Measurements from ENCODE around the gene SLC51A. TPM values are rescaled to one million over a fixed set of nuclear protein-coding genes. Genes with fewer than 3 reads are reported as not detected.

SLC51A gene
- total RNA-seq, 4 donors from 2014 or later = 0.48 TPM; not detected in 3

DNA sequence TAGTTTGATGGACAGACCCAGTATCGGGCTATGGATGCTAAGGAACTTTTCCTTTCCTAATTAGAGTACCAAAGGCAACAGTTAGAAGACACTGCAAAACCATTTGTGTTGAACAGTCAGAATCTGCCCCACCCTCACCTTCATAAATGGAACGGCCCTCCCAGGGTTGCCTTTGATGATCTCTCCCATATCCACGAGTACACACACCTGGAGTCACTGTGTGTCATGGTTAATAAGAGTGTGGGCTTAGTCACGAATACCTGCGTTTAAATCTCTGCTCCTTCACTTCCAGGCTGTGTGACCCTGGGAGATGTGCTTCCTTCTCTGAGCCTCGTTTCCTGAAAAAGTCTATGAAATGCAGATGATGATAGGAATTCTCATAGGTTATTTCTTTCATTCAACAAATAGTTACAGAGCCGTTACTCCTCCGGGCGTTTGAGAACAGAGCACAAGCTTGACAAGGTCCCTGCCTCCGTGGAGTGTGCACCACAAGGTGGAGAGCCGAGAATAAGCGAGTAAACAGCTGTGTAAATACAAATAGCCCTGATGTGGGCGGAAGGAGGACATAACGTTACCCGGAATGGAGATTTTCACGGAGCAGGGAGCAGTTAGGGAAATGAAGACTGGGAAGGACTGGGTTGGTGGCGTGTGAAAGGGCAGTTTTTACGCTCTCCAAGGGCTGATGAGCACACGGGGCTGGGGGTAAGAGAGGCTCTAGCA is 6.7 kb downstream of the SLC51A start:
- Histone ChIP-seq H3K4me1 (no peaks in the 10 kb centered on the region), H3K27me3 (no peaks in the 10 kb centered on the region), H3K27ac (no peak overlapping the region), H3K4me3 (no peak overlapping the region), H3K9me3 (no peaks in the 10 kb centered on the region), H3K36me3 (no peaks in the 10 kb centered on the region)
- TF ChIP-seq POLR2A (IDR thresholded peaks at IDR 0.05) (no peak), CTCF (IDR thresholded peaks at IDR 0.05) (no peak)
- intact Hi-C loops (cut with DNase I; ENCODE audit: low total_unique reads) = no loop called here
- DNase-seq = no peak

DNA sequence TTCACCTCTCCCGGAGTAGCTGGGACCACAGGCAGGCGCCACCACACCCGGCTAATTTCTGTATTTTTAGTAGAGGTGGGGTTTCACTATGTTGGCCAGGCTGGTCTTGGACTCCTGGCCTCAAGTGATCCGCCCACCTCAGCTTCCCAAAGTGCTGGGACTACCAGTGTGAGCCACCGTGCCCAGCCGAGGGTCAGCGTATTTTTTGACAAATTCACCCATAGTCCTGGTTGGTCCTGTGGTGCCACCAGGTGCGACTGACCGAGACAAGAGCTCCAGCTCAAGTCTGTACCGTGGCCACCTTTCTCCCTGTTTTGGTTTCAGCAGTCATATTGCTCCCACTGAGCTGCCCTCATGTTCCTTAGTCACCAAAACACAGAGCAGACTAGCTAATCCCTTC is 8.8 kb downstream of the SLC51A start:
- Histone ChIP-seq H3K4me3 (no peak overlapping the region), H3K36me3 (no peaks in the 10 kb centered on the region), H3K4me1 (no peaks in the 10 kb centered on the region), H3K9me3 (no peaks in the 10 kb centered on the region), H3K27me3 (no peaks in the 10 kb centered on the region), H3K27ac (no peak overlapping the region)
- no peak for DNase-seq
- TF ChIP-seq POLR2A (IDR thresholded peaks at IDR 0.05) = no peak
- TF ChIP-seq CTCF (IDR thresholded peaks at IDR 0.05) = no peak
- intact Hi-C loops (cut with DNase I; ENCODE audit: low total_unique reads) = no loop called here

DNA sequence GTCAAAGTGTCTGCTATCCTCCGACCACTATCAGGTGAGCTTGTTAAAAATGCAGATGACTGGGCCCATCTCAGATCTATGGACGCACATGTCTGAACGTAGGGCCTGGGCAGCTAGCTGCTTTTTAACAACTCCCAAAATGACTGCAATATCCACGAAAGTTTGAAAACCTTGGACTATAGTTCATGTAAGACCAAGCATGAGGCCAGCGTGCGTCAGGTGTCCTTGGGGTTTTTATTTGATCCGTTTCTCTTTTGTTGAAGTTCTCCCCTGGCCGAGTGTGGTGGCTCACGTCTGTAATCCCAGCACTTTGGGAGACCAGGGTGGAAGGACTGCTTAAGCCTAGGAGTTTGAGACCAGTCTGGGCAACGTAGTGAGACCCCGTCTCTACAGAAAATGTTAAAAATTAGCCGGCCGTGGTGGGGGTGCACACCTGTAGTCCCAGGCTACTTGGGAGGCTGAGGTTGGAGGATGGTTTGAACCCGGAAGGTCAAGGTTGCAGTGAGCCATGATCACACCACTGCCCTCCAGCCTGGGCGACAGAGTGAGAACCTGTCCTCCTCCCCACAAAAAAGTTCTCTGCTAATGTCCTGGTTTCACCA is 9.5 kb downstream of the SLC51A start:
- intact Hi-C loops (cut with DNase I; ENCODE audit: low total_unique reads) = no loop called here
- H3K27ac ChIP-seq = no peak overlapping the region
- no peak for TF ChIP-seq POLR2A (IDR thresholded peaks at IDR 0.05)
- TF ChIP-seq CTCF (IDR thresholded peaks at IDR 0.05) = no peak

GRCh38 chr3:196227121-196227561 is 10.8 kb downstream of the SLC51A start:
- no peak overlapping the region for H3K4me3 ChIP-seq
- intact Hi-C loops (cut with DNase I; ENCODE audit: low total_unique reads) = no loop called here

More for the DNA sequence above, 9.5 kb downstream of the SLC51A start:
- Histone ChIP-seq H3K27me3 (no peaks in the 10 kb centered on the region), H3K9me3 (no peaks in the 10 kb centered on the region), H3K4me3 (no peak overlapping the region), H3K4me1 (no peaks in the 10 kb centered on the region), H3K36me3 (no peaks in the 10 kb centered on the region)
- DNase-seq = no peak

More at GRCh38 chr3:196227121-196227561, 10.8 kb downstream of the SLC51A start:
- Histone ChIP-seq H3K36me3 (no peaks in the 10 kb centered on the region), H3K9me3 (no peaks in the 10 kb centered on the region), H3K27ac (no peak overlapping the region), H3K4me1 (no peaks in the 10 kb centered on the region), H3K27me3 (no peaks in the 10 kb centered on the region)
- no peak for DNase-seq
- TF ChIP-seq CTCF (IDR thresholded peaks at IDR 0.05) (no peak), POLR2A (IDR thresholded peaks at IDR 0.05) (no peak)

Measured in uterus (tissue), 4 donors.